SIG-M5 treated with dmso at 0.1 percent for 504 hours (cell line): ENCODE measurements around the gene PIEZO2.

ENCODE experiments used
- DNase-seq: peaks from one replicate; lab custom pipeline; 2025; ENCODE audit not compliant: unreplicated experiment; lab: John Stamatoyannopoulos, UW

PIEZO2 gene

GRCh38 chr18:11071300-11071699, 78.1 kb downstream of the PIEZO2 start:
- DNase-seq, result no peak

- no peak for DNase-seq
These were observed 78.8 kb downstream of the PIEZO2 start for GRCh38 chr18:11070593-11070992.

- DNase-seq, result no peak
These were observed 83.3 kb downstream of the PIEZO2 start for GRCh38 chr18:11066038-11066437.

GRCh38 chr18:11064727-11065460, 84.5 kb downstream of the PIEZO2 start:
- DNase-seq, result no peak

GRCh38 chr18:11064106-11064505, 85.3 kb downstream of the PIEZO2 start:
- no peak for DNase-seq

GRCh38 chr18:11055721-11056120, 93.6 kb downstream of the PIEZO2 start:
- DNase-seq, result no peak

GRCh38 chr18:11054497-11054896, 94.9 kb downstream of the PIEZO2 start:
- no peak for DNase-seq

- no peak for DNase-seq
These were observed 96.1 kb downstream of the PIEZO2 start for GRCh38 chr18:11053293-11053692.

GRCh38 chr18:11052800-11053199, 96.6 kb downstream of the PIEZO2 start:
- DNase-seq, result no peak

GRCh38 chr18:11051462-11051861, 97.9 kb downstream of the PIEZO2 start:
- DNase-seq, result no peak

- no peak for DNase-seq
These were observed 98.4 kb downstream of the PIEZO2 start for GRCh38 chr18:11050966-11051365.

- DNase-seq, result no peak
These were observed 101.6 kb downstream of the PIEZO2 start for GRCh38 chr18:11047817-11048216.

GRCh38 chr18:11047156-11047555, 102.2 kb downstream of the PIEZO2 start:
- no peak for DNase-seq

- DNase-seq, result no peak
These were observed 103.2 kb downstream of the PIEZO2 start for GRCh38 chr18:11046140-11046539.

- no peak for DNase-seq
These were observed 105.7 kb downstream of the PIEZO2 start for GRCh38 chr18:11043694-11044093.

- DNase-seq, result no peak
These were observed 107.1 kb downstream of the PIEZO2 start for GRCh38 chr18:11042247-11042646.

GRCh38 chr18:11040823-11041656, 108.3 kb downstream of the PIEZO2 start:
- peak; percentile 23 for DNase-seq

GRCh38 chr18:11040359-11040758, 109.0 kb downstream of the PIEZO2 start:
- no peak for DNase-seq

GRCh38 chr18:11037533-11038240, 111.7 kb downstream of the PIEZO2 start:
- no peak for DNase-seq

GRCh38 chr18:11035814-11036495, 113.4 kb downstream of the PIEZO2 start:
- no peak for DNase-seq

- DNase-seq, result no peak
These were observed 114.0 kb downstream of the PIEZO2 start for GRCh38 chr18:11035376-11035775.
